ENCODE results near the gene CARD10. TPM values are rescaled to one million over a fixed set of nuclear protein-coding genes. Genes with fewer than 3 reads are reported as not detected.

Gene CARD10
- polyA plus RNA-seq, 1 of the 3 experiments (the other 2 are of a cell fraction) = 14.5 TPM

GRCh38 chr22:37491559-37492427 is 27.4 kb downstream of the CARD10 start (continued):
- no peak for TF ChIP-seq IRF3 (IDR thresholded peaks at IDR 0.05; ENCODE audit: low read depth, low read length)
- no peak for TF ChIP-seq GATA2 (CRISPR knock-in tag; IDR thresholded peaks at IDR 0.05)
- no peak for TF ChIP-seq SIN3A (IDR thresholded peaks at IDR 0.05; ENCODE audit: borderline replicate concordance, low read depth, low read length)

DNA sequence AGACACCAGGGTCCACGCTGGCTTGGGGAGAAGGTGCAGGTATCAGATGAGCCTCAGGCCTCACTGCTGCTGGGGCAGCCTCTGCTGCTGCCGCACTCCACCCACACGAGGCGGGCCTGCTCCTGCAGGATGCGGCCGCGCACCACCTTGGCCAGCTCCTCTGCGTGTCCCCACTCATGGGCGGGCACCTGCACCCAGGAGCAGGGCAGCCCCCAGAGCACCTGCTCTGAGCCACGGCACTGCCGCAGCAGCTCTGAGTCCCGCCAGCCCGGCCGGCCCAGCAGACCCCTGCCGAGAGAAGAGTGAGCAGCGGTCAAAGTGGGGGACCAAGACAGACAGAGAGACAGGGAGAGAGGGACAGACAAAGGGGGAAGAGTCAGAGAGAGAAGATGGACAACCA is 28.1 kb downstream of the CARD10 start:
- no peak overlapping the region for H3K4me2 ChIP-seq
- H4K20me1 ChIP-seq (ENCODE audit: insufficient read depth) = peaks cover 3% of the 10 kb centered on the region; the same call in 1 of the 2 replicates
- H3K4me3 ChIP-seq (ENCODE audit: low read depth in 2 of 2, low read length in 1 of 2) = no peak overlapping the region
- H3F3A ChIP-seq (replicated peaks; ENCODE audit: insufficient read depth) = peaks cover 3% of the 10 kb centered on the region
- no peak overlapping the region for H3K9ac ChIP-seq
- H3K27ac ChIP-seq (ENCODE audit: low read depth in 2 of 2, low read length in 1 of 2) = no peak overlapping the region
- peaks cover 0 to 3% of the 10 kb centered on the region in 2 experiments for H3K36me3 ChIP-seq (replicated peaks in 1 of 2; ENCODE audit: control insufficient read depth in 1 of 2, insufficient read depth in 2 of 2, low read length in 1 of 2)
- no peaks in the 10 kb centered on the region for H3K9me2 ChIP-seq
- no peaks in the 10 kb centered on the region for H3K27me3 ChIP-seq (ENCODE audit: insufficient read depth)
- POLR2A ChIA-PET = no interaction called here
- no peaks in the 10 kb centered on the region for H3K79me2 ChIP-seq (ENCODE audit: insufficient read depth)
- no peak for TF ChIP-seq RCOR1 (IDR thresholded peaks at IDR 0.05; ENCODE audit: low read length)
- no peak for TF ChIP-seq ZBTB33 (IDR thresholded peaks at IDR 0.05; ENCODE audit: borderline replicate concordance, low read depth)
- TF ChIP-seq, protein P1, sequence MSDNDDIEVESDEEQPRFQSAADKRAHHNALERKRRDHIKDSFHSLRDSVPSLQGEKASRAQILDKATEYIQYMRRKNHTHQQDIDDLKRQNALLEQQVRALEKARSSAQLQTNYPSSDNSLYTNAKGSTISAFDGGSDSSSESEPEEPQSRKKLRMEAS (IDR thresholded peaks at IDR 0.05; ENCODE audit: low read depth) = no peak
- TF ChIP-seq, protein P2, sequence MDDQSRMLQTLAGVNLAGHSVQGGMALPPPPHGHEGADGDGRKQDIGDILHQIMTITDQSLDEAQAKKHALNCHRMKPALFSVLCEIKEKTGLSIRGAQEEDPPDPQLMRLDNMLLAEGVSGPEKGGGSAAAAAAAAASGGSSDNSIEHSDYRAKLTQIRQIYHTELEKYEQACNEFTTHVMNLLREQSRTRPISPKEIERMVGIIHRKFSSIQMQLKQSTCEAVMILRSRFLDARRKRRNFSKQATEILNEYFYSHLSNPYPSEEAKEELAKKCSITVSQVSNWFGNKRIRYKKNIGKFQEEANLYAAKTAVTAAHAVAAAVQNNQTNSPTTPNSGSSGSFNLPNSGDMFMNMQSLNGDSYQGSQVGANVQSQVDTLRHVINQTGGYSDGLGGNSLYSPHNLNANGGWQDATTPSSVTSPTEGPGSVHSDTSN (IDR thresholded peaks at IDR 0.05) = no peak
- no peak for TF ChIP-seq FOXM1 (IDR thresholded peaks at IDR 0.05; ENCODE audit: low read depth)
- TF ChIP-seq RXRA (IDR thresholded peaks at IDR 0.05; ENCODE audit: borderline replicate concordance, low read depth) = no peak
- TF ChIP-seq TCF12 (IDR thresholded peaks at IDR 0.05) = no peak
- no peak for TF ChIP-seq POLR2AphosphoS5 (IDR thresholded peaks at IDR 0.05; ENCODE audit: low read depth, low read length)
- TF ChIP-seq FOXJ3 (CRISPR knock-in tag; IDR thresholded peaks at IDR 0.05) = no peak
- TF ChIP-seq RFX5 (IDR thresholded peaks at IDR 0.05; ENCODE audit: low read length) = no peak
- no peak for TF ChIP-seq RAD21 (IDR thresholded peaks at IDR 0.05; ENCODE audit: low read length)
- no peak for TF ChIP-seq EZH2phosphoT487 (IDR thresholded peaks at IDR 0.05; ENCODE audit: borderline replicate concordance, low read depth)
- TF ChIP-seq TEAD4 (IDR thresholded peaks at IDR 0.05; ENCODE audit: borderline replicate concordance, insufficient read depth) = no peak
- no peak for TF ChIP-seq JUND (IDR thresholded peaks at IDR 0.05)
- no peak overlapping the region for H2AFZ ChIP-seq (ENCODE audit: low read depth)
- H3K4me1 ChIP-seq (ENCODE audit: control insufficient read depth in 1 of 2, insufficient read depth in 2 of 2, low read depth in 1 of 2, low read length in 1 of 2) = peaks cover 0 to 11% of the 10 kb centered on the region in 2 experiments; a peak in 1 of 4 replicates
- DNase-seq = no peak
- H3K9me3 ChIP-seq = no peaks in the 10 kb centered on the region
- WGBS (ENCODE audit: low lambda C conversion rate) = 96% methylated on average over 8 of the region's 16 CpGs
- CTCF ChIA-PET = interaction anchor here (0.8 to 2.9 kb wide), 4 partner anchors 7 to 76 kb away, joined by 3 to 15 read pairs (median 7); no protein-coding TSS in a partner anchor

All from SK-N-SH (cell line).